Retina (tissue), 1 donor: ENCODE measurements around the gene MARCHF3.
"Not testable (repeated sequence)": the region's sequence is repeated elsewhere in the genome, so short reads cannot be mapped to it uniquely, and the experiment has no call there.

ENCODE experiments used
- DNase-seq: peaks from one replicate; pipeline ENCODE4 v3.0.0-alpha.2; 2016

The MARCHF3 gene

DNA sequence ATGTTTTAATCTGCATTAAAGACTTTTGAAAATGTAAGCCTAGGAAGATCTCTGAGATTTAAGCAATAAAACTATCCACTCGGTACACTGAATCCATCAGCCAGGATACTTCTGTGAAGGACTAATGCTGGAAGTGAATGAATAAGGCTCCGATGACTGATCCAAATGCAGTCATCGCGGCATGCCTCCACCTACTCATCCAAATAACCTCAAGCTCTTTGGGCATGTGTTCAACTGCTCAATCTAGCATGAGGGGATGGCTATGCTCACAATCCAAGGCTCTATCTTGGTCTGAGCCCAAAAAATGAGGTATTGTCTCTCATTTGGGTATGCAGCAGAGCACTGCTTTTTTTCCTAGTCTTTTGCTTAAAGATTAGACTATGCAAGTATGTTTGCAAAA, 19.2 kb downstream of the MARCHF3 start:
- no peak for DNase-seq

- no peak for DNase-seq
Measured at GRCh38 chr5:127010362-127010761, 20.0 kb downstream of the MARCHF3 start.

DNA sequence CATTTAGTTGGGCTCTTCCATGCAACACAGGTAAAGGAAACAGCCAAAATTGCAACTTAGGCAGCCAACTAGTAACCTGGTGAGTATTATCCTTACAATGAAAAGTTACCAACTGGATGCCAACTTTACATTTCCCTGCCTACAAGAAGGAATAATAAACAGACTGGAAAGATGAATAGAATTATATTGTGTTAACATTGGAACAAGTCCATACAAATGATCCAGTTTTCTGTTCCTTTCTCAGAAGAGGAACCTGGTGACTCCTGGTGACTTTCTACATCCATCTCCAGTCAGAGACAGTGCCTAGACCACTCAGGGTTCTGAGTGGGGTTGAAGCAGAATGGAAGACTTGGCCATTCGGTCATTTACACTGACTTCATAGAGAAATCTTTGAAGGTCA, 20.6 kb downstream of the MARCHF3 start:
- DNase-seq, result no peak

DNA sequence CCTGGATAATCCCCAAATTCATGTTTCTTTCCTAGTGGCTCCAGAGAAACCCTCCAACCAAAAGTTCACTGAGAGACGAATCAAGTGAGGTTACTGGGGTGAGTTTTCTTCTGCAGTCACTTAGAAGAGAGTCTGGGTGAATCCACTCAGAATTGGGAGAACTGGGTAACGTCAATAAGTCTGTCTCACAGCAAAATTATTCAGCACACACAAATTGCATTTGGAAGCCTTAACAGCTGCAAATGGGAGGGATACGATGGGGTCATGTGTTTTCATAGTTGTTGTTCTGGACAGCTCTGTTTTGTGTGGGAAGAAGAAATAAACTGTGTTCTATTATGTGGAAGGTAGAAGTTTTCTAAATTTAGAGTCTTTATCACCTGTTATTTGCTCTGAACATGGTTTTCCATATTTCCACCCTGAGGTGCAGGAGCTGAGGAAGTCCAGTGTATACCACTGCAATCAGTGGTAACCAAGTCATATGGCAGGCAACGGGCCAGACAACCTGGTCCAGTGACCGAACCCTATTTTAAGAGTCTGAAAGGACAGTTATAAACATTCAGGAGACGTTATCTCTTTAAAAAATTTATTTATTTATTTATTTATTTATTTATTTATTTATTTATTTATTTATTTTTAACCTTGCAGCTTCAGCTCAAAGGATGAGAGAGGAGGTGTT, 21.9 kb downstream of the MARCHF3 start:
- DNase-seq, result no peak

- no peak for DNase-seq
Measured at GRCh38 chr5:127007522-127007921, 22.8 kb downstream of the MARCHF3 start.

- DNase-seq, result no peak
Measured at GRCh38 chr5:127006744-127007143, 23.6 kb downstream of the MARCHF3 start.

DNA sequence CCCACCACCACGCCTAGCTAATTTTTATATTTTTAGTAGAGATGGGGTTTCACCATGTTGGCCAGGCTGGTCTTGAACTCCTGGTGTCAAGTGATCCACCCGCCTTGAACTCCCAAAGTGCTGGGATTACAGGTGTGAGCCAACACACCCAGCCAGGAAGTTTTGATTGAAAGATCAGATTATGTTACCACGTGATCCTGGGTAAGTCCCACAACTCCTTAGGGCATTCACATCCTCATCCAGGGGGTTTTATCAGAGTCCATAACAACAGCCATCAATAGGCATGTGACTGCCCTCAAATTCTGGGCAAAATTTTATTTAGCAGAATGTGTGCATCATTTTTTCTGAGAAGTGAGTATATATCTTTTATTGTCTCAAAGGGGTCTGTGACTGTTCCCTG, 25.1 kb downstream of the MARCHF3 start:
- not testable (repeated sequence) for DNase-seq

GRCh38 chr5:127004721-127005120, 25.6 kb downstream of the MARCHF3 start:
- DNase-seq, result no peak

DNA sequence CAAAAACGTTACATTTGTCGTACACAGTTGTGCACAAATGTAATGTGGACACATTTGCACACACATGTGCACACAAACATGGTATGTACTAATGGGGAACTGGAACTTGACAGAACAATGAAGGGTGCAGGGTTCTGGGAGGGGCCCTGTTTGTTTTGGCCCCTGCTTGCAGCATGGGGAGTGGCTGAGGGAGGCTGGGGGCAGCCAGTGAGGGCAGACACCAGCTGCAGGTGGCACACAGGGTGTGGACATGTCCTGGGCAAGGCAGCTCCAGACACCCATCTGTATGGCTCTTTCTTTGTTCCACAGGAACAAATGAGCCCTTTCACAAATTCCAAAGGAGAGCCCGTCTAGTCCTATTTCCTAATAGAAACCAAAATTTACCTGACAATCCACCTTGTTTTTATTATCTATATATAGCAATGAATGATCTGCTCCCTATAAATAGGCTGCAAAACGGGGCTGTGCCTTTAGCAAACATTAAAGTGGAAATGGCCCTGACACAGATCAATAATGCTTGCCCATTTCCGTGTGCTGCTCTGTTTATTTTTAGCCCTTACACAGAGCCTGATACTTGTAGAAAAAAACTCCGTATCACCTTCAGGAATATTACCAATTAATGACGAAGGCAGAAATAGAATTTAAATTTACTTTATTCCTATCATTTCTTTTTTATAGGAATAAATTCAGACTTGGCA, 26.4 kb downstream of the MARCHF3 start:
- no peak for DNase-seq

- DNase-seq, result no peak
Measured at GRCh38 chr5:127002390-127002789, 28.0 kb downstream of the MARCHF3 start.

DNA sequence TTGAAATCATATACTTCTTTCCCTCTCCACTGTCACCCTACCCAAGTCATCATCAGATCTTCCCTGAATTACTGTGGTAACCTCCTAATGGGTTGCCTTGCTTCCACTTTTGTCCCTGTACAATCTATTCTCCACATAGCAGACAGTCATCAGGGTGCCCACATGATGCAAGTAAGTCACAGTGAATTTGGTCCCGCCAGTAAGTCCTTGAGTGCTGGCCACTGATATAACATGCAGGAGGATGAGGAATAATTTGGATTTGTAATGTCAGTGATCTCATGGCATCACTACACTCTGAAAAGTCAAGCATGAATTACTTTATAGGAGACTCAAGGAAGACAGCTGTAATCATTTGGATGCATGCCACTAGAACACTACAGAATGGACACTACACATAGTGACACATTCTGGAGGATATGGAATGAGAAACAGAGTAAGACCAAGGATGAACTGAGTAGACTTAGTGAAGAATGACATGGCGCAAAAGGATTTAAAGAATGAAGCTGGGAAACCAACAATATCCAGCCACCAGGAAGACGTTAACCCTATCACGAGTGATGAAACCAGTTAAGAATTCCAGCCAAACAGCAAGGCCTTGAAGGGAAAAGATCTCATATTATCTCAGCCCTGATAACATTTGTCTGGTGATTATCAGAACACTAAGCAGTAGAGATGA, 28.6 kb downstream of the MARCHF3 start:
- no peak for DNase-seq

DNA sequence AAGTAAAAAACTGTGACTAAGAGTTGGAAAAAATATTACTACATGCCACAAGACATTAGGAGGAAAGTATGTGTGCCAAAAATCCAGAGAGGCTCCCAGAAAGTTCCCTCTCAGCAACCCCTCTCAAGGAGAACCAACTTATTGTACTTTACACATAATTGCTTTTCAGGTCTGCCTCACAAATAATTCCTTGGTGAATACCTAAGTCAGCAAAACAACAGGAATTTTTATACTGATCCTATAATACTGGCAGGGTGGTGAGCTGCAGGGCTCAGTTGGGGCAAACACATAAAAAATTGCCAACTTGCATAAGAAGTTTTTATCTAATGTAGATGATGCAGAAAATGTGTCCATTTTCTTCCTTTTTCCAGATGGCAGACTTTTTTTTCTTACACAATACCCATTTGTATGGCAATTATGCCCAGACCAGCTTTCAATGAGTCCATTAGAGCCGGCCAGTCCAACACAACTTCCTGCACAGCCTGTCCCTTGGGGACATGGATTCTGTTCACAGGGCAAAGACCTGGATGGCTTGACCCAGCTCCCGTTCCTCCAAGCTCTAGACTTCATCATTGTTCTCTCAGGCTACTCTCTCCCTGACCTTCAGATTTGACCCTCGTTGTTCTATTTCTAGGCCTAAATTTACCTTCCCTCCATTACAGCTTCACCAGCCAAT, 31.3 kb downstream of the MARCHF3 start:
- DNase-seq, result peak; percentile 36

GRCh38 chr5:126998201-126998631, 32.1 kb downstream of the MARCHF3 start:
- no peak for DNase-seq

DNA sequence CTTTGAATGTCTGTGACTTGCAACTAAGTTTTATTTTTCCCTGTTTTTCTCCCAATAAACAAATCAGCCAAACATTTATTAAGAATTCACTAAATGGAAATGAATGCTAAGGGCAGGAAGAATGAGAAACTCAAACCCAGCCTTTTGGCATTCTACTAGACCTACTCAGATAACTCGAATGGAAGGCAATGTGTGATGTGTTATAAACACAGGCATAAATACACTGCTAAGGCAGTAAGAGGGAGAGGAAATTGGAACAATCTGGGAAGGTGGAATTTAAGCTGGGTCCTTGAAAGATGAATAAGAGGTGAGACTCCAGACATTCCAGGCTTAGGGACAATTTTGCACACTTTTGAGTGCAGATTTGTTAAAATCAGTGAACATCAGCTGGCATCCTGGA, 34.7 kb downstream of the MARCHF3 start:
- DNase-seq, result no peak

DNA sequence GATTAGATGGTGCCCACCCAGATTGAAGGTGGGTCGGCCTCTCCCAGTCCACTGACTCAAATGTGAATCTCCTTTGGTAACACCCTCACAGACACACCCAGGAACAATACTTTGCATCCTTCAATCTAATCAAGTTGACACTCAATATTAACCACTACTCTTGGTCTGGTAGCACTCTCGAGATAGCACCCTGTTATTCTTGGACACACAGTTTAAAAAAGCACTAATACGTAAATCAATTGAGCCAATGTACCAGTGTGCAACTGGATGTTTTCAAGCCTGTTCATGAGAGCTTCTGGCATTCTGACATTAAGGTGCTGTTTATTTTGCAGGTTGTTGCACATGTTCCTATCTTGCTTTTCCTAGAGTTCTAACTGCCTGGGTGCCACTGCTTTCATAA, 35.3 kb downstream of the MARCHF3 start:
- no peak for DNase-seq

GRCh38 chr5:126994485-126994884, 35.9 kb downstream of the MARCHF3 start:
- DNase-seq, result no peak

DNA sequence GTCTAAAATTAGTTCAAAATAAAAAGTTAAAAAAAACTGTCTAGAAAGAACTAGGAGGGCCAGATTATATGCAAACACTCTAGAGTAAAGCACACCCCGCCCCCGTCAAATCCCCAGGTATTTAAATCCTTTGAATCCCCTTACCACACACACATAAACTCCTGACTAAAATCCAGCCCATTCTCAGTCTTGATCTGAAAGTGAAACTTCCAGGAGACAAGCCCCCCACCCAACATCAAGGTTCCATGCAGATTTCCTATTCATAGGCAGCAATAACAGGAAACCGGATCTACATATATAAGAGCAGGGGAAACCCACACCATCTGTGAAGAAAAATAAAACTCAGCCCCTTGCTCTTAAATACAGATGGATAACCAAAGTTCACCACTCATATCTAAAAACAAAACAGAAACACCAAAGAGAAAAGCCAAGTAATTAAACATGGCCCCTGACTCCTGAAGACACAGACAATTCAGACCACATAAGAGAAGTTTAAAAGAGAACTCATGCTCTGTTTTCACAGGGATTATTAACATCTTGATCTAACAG, 42.3 kb downstream of the MARCHF3 start:
- DNase-seq, result no peak

GRCh38 chr5:126987271-126987899, 43.0 kb downstream of the MARCHF3 start:
- DNase-seq, result no peak

DNA sequence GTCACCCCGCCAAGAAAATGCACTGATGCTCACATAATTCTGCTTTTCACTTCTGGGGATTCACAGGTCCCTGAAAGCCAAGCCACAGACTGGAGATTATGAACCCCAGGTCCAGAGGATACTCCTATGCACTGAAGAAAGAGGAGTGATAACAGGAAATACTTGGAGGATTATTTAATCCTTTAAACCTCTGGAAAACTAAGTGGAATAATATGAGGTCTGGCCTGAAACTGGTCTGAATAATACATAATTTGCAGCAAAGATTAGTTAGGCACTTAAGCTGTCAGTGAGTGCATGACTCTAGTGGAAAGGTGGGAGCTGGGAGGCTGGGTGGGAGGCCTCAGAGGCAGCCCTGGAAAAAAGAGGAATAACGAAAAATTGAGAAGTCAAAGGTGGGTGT, 45.7 kb downstream of the MARCHF3 start:
- no peak for DNase-seq

GRCh38 chr5:126983874-126984266, 46.5 kb downstream of the MARCHF3 start:
- no peak for DNase-seq

GRCh38 chr5:126982926-126983873, 47.2 kb downstream of the MARCHF3 start:
- DNase-seq, result no peak

- no peak for DNase-seq
Measured at GRCh38 chr5:126982202-126982601, 48.2 kb downstream of the MARCHF3 start.
